BJ (cell line): ENCODE measurements around the gene PTPRR. TPM values are rescaled to one million over a fixed set of nuclear protein-coding genes. Genes with fewer than 3 reads are reported as not detected.

ENCODE experiments used
- CTCF ChIA-PET: fragments of 350-600 bp; formaldehyde crosslinking; extraction: SDS; loops from one replicate; lab custom pipeline; 2021; ENCODE audit warnings: antibody characterized with exemption, inconsistent platforms; lab: Yijun Ruan, JAX
- POLR2A ChIA-PET: fragments of 300-600 bp; sonication (Branson Sonifier 250); formaldehyde crosslinking; extraction: SDS; loops from one replicate; lab custom pipeline; 2021; ENCODE audit warnings: antibody characterized with exemption; lab: Charles Lee
- DNase-seq: peaks from one replicate; pipeline ENCODE4 v3.0.0-alpha.2; 2011; ENCODE audit warnings: low read depth
- H3K27me3 ChIP-seq: 2 replicates; pipeline ENCODE4 v1.6.0; 2011; ENCODE audit warnings: low read length; ENCODE audit not compliant: control insufficient read depth, insufficient read depth
- H3K36me3 ChIP-seq: 2 replicates; pipeline ENCODE4 v1.5.1; 2011; ENCODE audit warnings: low read length; ENCODE audit not compliant: control insufficient read depth, insufficient read depth
- H3K4me3 ChIP-seq: 2 replicates; pipeline ENCODE4 v1.5.1; 2011; ENCODE audit warnings: low read depth, mild to moderate bottlenecking, control low read depth, low read length
- polyA plus RNA-seq: library from polyadenylated mRNA; depleted of rRNA; stranded (reverse); fragments of >200 nt; gene quantifications from 2 replicates; pipeline ENCODE4 v1.2.3, GENCODE V29; 2011
- TF ChIP-seq, protein P1 (sequence below): IDR thresholded peaks from 2 replicates; pipeline ENCODE4 v1.5.1; 2011; ENCODE audit warnings: low read depth, mild to moderate bottlenecking, control low read depth, inconsistent platforms, low read length, moderate library complexity; ENCODE audit not compliant: insufficient read depth

Gene PTPRR
- polyA plus RNA-seq, 1 experiment, result 0.40 TPM

DNA sequence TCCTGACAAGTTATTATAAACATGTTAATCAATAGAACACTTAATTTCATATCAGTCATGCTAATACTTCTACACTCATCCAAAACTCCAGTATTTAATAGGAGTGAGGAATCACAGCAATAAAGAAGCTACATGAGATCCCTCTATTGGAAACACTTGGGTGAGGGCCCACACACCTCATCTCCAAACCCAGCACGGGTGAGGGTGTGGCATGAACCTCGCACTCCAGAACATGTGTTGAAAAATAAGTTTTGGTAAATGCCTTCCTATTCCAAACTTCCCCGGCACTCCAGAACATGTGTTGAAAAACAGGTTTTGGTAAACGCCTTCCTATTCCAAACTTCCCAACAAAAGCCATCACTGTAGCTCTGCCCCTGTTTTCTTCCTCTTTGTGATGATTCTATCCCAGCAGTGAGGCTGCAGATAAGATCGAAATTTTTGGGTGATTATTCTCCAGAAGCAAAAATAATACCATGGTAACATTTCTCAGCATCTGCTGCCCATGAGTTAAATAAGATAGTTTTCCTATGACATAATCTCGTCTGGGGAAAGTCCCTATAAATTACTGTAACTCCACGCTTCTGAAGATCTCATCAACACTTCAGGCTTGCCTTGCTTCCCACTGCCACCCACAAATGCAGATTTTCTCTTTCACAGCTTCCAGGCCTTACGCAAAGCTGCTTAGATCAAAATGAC lies 258.9 kb downstream of the PTPRR start:
- Histone ChIP-seq H3K36me3 (no peaks in the 10 kb centered on the region), H3K27me3 (no peaks in the 10 kb centered on the region), H3K4me3 (no peak overlapping the region)
- peak; percentile 86 for DNase-seq
- POLR2A ChIA-PET, result interaction anchor here (0.5 kb wide), 1 partner anchor 120 kb away, joined by 3 read pairs; no protein-coding TSS in a partner anchor
- TF ChIP-seq, protein P1, sequence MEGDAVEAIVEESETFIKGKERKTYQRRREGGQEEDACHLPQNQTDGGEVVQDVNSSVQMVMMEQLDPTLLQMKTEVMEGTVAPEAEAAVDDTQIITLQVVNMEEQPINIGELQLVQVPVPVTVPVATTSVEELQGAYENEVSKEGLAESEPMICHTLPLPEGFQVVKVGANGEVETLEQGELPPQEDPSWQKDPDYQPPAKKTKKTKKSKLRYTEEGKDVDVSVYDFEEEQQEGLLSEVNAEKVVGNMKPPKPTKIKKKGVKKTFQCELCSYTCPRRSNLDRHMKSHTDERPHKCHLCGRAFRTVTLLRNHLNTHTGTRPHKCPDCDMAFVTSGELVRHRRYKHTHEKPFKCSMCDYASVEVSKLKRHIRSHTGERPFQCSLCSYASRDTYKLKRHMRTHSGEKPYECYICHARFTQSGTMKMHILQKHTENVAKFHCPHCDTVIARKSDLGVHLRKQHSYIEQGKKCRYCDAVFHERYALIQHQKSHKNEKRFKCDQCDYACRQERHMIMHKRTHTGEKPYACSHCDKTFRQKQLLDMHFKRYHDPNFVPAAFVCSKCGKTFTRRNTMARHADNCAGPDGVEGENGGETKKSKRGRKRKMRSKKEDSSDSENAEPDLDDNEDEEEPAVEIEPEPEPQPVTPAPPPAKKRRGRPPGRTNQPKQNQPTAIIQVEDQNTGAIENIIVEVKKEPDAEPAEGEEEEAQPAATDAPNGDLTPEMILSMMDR, result no peak
- CTCF ChIA-PET, result interaction anchor here (0.6 to 1.3 kb wide), 2 partner anchors 28 to 761 kb away, joined by 3 read pairs; no protein-coding TSS in a partner anchor

DNA sequence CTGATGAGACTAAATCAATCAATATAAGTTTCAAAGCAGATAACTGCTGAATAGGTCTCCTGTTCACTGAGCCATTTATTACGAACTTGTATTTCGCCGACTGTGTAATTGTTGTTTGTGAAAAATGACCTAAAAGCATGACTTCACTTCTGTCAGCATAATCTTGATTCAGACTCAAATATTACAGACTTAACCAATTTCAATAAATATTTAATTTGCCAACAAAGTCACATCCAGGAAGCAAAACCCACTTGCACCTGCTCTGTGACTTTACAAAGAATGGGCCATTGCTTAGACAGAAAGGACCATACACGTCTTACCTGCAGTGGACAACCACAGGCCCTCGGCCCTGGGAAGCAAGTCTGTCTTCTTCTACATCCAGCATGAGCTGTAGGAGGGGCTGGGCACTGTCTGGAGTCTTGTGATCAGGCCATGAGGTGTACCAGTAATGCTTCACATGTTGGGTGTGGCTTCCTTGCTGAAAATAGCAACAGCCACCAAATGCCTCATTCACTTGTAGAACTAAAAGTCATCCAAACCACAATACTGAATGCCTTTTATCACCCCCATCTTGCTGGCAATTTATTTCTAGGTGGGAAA lies 259.8 kb downstream of the PTPRR start:
- no peaks in the 10 kb centered on the region for H3K27me3 ChIP-seq
- TF ChIP-seq, protein P1, result no peak
- peak; percentile 78 for DNase-seq
- POLR2A ChIA-PET, result no interaction called here
- CTCF ChIA-PET, result no interaction called here
- no peak overlapping the region for H3K4me3 ChIP-seq
- H3K36me3 ChIP-seq, result no peaks in the 10 kb centered on the region

DNA sequence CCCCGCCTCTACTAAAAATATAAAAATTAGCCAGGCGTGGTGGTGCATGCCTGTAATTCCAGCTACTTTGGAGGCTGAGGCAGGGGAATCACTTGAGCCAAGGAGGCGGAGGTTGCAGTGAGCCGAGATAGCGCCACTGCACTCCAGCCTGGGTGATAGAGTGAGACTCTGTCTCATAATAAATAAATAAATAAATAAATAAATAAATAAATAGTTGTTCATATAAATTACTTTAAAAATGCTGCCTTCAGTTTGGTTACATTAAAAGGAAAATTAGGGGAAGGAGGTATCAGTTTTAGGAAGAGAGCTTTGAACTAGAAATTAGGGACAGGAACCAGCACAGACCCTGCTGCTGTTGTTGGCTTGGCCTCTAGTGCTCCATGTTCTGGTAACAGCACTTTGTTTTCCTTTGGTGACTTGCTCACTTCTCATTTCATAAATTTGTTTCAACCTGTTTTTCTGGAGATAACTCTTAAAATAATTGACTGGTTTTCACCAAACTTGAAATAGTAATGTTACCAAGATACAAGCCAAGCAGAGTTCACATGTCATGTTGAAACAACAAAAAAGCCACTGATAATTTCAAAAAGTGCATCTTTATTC lies 260.4 kb downstream of the PTPRR start:
- ChIA-PET CTCF (interaction anchor here (1.5 kb wide), 1 partner anchor 11 kb away, joined by 4 read pairs; no protein-coding TSS in a partner anchor), POLR2A (no interaction called here)
- H3K36me3 ChIP-seq, result no peaks in the 10 kb centered on the region
- H3K4me3 ChIP-seq, result no peak overlapping the region
- TF ChIP-seq, protein P1, result no peak
- no peaks in the 10 kb centered on the region for H3K27me3 ChIP-seq
- no peak for DNase-seq

DNA sequence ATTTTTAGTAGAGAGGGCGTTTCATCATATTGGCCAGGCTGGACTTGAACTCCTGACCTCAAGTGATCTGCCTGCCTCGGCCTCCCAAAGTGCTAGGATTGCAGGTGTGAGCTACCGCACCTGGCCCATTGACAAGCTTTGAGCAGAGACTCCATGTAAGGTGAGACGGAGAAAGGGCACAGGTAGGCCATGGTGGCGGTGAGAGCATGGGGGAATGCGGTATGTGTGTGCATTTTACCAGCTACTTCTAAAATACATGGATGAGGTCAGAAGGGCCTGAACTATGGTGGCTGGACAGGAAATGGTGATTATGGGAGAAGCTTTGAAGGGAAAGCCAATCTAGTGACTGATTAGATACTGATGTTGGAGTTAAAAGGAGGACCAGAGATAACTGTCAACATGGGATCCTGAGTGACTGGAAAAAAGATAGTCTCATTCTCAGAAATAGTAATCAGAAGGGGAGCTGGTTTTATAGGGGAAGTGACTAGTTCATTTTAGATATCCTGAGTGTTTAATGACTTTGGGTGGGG lies 261.4 kb downstream of the PTPRR start:
- TF ChIP-seq, protein P1, result no peak
- no peak overlapping the region for H3K4me3 ChIP-seq
- DNase-seq, result no peak
- ChIA-PET CTCF (interaction anchor here (0.8 to 1.5 kb wide), 2 partner anchors 10 to 11 kb away, joined by 3 to 4 read pairs; no protein-coding TSS in a partner anchor), POLR2A (interaction anchor here (0.6 kb wide), 1 partner anchor 28 kb away, joined by 3 read pairs; no protein-coding TSS in a partner anchor)
- H3K27me3 ChIP-seq, result no peaks in the 10 kb centered on the region
- H3K36me3 ChIP-seq, result no peaks in the 10 kb centered on the region

DNA sequence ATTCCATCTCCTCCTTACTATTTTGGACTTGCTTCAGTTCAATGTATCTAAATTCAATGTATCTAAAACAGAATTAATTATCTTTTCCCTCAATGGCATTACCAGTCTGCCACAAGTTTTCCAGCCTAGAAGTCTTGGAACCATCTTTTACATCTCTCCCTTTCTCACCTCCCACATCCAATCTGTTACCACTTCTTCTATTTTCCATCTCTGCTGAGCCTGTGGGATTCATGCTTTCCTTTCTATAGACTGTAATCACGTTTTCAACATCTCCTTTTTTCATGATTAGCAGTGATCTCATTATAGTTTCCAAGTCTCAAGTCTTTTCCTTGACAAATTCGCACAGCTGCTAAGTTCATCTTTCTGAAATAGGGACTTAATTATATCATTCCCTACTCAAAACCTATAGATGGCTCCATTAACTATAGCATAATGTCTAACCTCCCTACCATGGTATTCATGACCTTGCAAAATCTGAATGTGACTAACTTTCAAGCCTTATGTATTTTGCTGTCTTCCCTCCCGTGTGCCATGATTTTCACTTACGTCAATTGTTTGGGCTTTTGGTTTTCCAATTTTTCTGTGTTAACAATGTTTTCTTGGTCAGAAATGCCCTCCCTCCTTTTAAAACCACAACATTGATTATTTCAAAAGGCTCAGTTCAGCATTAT lies 262.8 kb downstream of the PTPRR start:
- TF ChIP-seq, protein P1, result no peak
- ChIA-PET POLR2A (no interaction called here), CTCF (no interaction called here)
- Histone ChIP-seq H3K4me3 (no peak overlapping the region), H3K36me3 (no peaks in the 10 kb centered on the region), H3K27me3 (no peaks in the 10 kb centered on the region)
- DNase-seq, result no peak
